Left kidney (tissue), 2 donors: Measurements from ENCODE around the gene LRMDA. TPM values are rescaled to one million over a fixed set of nuclear protein-coding genes. Genes with fewer than 3 reads are reported as not detected.

Experiments
- DNase-seq: peaks from one replicate; pipeline ENCODE4 v3.0.0-alpha.2; 2013
- polyA plus RNA-seq: library from polyadenylated mRNA; unstranded; fragments of 120-200 nt; gene quantifications from one replicate; pipeline ENCODE4 v1.2.1, GENCODE V29; 2013; ENCODE audit not compliant: insufficient read length

LRMDA gene
- polyA plus RNA-seq, 1 donor = 18.0 TPM

DNA sequence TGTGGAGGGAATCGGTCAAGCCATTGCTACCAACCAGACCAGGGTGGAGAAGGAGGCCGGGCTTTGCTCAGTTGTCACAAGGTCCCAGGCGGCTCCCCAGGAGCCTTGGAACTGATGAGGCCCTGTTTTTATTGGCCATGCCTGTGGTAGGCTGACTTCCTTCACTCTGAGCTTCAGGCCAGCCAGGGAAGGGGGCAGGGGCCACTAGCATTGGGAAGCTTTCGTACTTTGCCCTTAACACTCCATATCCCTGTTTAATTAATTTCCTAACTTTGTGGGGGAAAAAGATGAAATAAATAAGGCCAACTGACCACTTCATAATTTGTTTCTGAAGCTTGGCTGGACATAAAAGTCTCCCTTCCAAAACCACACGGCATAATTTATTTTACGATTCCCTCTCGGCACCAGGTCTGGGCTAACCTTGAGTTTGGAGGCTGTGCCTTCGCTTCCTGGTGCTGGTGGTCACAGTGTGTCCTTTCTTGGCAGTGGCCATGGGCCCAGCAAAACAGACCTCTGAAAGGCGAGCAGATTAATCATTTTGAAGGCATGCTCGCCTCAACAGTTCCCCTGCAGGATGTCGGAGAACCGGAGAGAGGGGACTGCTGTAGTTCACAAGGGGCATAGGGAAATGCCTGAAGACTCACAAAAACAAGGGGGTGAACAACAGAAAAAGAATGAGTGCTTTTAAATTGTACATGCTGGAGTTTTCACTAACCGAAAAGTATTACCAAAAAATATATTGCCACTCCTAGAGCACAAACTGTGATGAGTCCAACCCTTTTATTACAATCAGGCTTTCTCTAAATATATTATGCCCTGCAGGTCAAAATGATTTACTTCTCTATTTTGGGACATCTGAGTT is 966.0 kb downstream of the LRMDA start:
- peak; percentile 58 for DNase-seq

GRCh38 chr10:76398043-76398710 is 966.8 kb downstream of the LRMDA start:
- DNase-seq = no peak

DNA sequence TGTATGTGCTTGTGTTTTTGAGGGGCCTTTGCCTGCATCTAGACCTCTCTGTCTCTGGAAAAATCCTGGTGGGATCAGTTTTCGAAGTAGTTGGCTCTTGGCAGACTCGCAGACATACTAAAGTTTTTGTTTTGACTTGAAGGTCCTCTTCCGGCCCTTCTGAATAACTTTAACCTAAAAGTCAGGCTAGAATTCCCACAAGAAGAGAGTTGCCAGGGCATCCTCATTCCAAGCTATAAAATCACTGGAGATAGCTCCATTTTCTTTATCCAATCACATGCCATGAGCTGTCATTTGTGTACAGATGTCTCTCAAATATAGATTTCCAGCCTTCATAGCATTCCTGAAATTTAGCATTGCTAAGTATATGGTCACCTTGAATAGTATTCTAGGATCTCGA is 967.8 kb downstream of the LRMDA start:
- no peak for DNase-seq

- no peak for DNase-seq
Measured at GRCh38 chr10:76401006-76401405, 969.6 kb downstream of the LRMDA start.

- no peak for DNase-seq
Measured at GRCh38 chr10:76403912-76404311, 972.5 kb downstream of the LRMDA start.

GRCh38 chr10:76404531-76404930 is 973.1 kb downstream of the LRMDA start:
- no peak for DNase-seq

DNA sequence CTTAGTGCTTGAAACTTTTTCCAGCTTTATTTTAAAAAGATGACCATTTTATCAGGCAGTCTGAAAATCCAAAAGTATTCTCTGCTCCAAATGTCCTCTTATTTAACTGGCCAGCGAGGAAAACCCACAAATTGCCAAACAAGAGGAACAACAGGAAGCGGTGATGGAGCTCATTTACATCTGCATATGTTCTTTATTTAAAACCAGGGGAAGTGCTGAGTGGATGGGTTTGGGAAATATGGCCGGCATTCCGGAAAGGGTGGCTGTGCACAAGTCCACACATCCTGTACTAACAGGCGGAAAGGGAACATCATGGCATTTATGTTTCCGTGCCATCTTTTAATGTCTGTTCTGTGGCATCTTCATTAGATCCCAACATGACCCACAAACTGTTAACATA is 974.5 kb downstream of the LRMDA start:
- DNase-seq = no peak

- DNase-seq = no peak
Measured at GRCh38 chr10:76408646-76409045, 977.2 kb downstream of the LRMDA start.

DNA sequence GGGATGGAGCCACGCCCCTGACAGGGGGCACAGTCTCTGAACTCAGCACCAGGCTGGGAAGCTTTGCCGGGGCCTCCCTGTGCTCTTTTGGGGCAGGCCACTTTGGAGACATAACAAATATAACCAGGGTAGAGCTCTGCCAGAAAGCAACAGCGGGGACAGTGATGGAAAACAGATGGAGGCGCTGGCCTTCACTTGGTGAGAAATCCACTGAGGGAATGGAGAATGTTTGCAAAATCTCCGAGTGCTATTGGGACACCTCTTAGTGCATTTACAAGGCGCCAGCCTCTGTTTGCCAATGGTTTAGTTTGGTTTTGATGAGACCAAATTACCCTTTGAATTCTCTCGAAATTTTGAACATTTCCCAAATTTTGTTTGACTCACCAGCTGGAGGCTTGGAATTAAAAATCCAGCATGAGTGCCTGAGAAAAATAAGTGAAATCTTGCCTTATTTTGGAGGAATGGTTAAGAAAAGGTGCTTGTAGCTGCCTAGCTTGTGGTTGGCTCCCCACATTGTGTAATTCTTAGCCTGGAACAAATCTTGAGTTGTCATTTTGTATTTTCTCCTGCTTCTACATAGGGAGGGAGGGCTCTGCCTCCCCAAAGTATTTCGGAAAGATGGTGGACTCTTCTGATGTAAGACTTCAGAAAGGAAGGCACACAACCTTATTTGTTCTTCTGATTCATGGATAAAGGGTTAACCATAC is 980.5 kb downstream of the LRMDA start:
- DNase-seq = no peak

DNA sequence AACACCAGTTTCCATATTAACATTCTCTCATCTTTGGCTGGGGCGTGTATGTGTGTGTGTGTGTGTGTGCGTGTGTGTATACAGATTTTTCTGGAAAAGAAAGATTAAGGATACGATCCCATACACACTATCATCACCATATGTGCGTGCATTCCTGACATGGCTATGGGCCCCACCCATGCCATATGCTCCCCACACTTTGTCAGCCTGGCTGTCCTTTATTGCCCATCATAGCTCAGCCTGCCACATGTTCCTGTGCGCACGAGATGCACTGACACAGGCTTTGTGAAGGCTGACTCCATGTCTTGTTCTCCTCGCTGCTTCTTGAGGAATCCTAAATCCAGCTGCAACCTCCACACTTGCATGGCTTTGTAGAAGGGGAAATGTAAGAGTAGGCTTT is 984.1 kb downstream of the LRMDA start:
- no peak for DNase-seq

DNA sequence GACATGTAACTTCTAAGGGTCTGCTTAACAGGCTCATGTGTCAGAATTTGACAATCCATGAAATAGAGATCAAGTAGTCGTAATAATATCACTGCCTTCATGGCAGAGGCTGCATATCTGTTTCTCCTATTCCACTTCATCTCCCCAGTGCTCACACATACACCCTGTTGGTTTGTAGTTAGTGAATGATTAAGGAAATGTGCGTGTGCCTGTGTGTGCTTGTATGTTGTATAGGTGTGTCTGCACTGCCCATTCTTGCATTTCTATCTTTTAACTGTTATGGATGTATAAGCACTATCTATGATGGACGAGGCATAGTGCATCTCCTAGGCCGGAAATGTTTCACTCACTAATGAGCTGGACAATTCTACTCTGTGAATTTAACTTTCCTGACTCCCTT is 985.2 kb downstream of the LRMDA start:
- DNase-seq = no peak

- no peak for DNase-seq
Measured at GRCh38 chr10:76420725-76421124, 989.3 kb downstream of the LRMDA start.

DNA sequence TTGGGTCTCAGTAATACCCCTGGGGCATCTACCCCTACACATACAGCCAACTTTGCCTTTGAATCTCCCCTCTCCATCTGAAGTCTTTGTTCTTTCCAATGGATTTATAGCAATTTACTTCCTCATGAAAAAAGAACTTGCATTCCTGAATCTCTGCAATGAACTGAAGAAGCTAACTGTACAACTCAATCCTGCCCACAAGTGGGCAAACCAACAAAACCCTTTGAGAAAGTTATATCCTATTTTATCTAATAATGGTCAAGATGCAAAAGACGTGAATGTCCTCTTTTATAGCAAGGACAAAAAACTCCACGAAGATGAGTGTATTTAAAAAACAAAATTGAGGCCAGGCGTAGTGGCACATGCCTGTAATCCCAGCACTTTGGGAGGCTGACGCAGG is 991.3 kb downstream of the LRMDA start:
- DNase-seq = no peak

GRCh38 chr10:76428551-76429367 is 997.3 kb downstream of the LRMDA start:
- DNase-seq = no peak

DNA sequence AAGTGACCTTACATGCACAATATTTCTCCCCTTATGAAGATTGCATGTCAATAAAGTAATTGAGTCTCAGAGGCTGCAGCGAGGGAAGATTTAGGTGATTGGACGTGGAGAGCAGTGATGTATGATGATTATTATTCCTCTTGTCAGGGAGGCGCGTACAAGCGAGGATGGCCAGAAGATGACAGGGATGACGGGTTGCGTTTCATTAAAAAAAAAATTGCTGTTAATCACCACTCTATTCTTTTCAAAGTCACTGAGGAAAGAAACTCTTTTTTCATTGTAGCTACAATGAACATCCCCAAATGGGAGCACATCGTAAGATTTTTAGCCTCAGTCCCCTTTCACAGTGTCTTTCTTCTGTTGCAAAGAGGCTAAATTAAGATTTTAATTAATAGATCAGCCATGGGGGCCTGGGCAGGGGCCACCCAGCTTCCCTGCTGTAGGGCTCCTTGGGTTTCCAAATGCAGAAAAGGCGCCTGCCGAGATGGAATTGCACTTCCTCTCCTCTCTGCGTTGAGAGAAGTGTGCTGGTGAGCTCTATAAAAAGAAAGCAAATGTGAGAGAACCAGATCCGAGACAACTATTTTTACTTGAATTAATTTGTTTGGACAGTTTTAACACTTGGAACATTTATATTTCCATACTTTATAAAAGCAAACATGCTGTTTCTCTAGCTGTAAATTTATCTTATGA is 998.1 kb downstream of the LRMDA start:
- DNase-seq = no peak

GRCh38 chr10:76430061-76430645 is 998.7 kb downstream of the LRMDA start:
- DNase-seq = no peak

- DNase-seq = no peak
Measured at GRCh38 chr10:76432016-76433012, 1000.9 kb downstream of the LRMDA start.

GRCh38 chr10:76433161-76434005 is 1002.0 kb downstream of the LRMDA start:
- no peak for DNase-seq

- no peak for DNase-seq
Measured at GRCh38 chr10:76435157-76435556, 1003.7 kb downstream of the LRMDA start.
